ENCODE results near the gene OR2B3. TPM values are rescaled to one million over a fixed set of nuclear protein-coding genes. Genes with fewer than 3 reads are reported as not detected.
"Not testable (repeated sequence)": the region's sequence is repeated elsewhere in the genome, so short reads cannot be mapped to it uniquely, and the experiment has no call there.

Gene OR2B3
- total RNA-seq, 1 experiment from 2014 or later = not detected

- no peaks in the 10 kb centered on the region for H3K9me3 ChIP-seq (ENCODE audit: low read depth, low read length, poor library complexity, severe bottlenecking)
- intact Hi-C loops (cut with micrococcal nuclease; ENCODE audit: unreplicated experiment) = no loop called here
- no peaks in the 10 kb centered on the region for H3K36me3 ChIP-seq (ENCODE audit: insufficient read depth, low read length, poor library complexity, severe bottlenecking)
- no peak for DNase-seq (ENCODE audit: low spot score)
- ChIA-PET CTCF (no interaction called here), POLR2A (ENCODE audit: low non-redundant PET) (no interaction called here)
- peaks cover 42% of the 10 kb centered on the region for H3K27me3 ChIP-seq (replicated peaks; ENCODE audit: insufficient read depth, low read depth, low read length, poor library complexity)
- no peaks in the 10 kb centered on the region for H3K4me1 ChIP-seq (ENCODE audit: insufficient read depth, low read length, poor library complexity, severe bottlenecking)
- no peak overlapping the region for H3K27ac ChIP-seq (ENCODE audit: low read depth, low read length, poor library complexity, severe bottlenecking)
- H3K4me3 ChIP-seq (ENCODE audit: low read depth, low read length, poor library complexity, severe bottlenecking) = no peak overlapping the region
- no TSS peak for BruUV-seq (replicated peaks)
- TF ChIP-seq CTCF (conservative IDR thresholded peaks at IDR 0.05; ENCODE audit: low read depth, low read length) (no peak), EZH2 (IDR thresholded peaks at IDR 0.05; ENCODE audit: borderline replicate concordance, low read depth, low read length, poor library complexity, severe bottlenecking) (no peak)
These were observed 42.4 kb upstream of the OR2B3 start for GRCh38 chr6:29129326-29130012.

GRCh38 chr6:29114964-29115363 is 27.9 kb upstream of the OR2B3 start:
- H3K4me1 ChIP-seq (ENCODE audit: insufficient read depth, low read length, poor library complexity, severe bottlenecking); POLR2A ChIA-PET (ENCODE audit: low non-redundant PET); CTCF ChIA-PET; DNase-seq (ENCODE audit: low spot score); H3K27ac ChIP-seq (ENCODE audit: low read depth, low read length, poor library complexity, severe bottlenecking); H3K36me3 ChIP-seq (ENCODE audit: insufficient read depth, low read length, poor library complexity, severe bottlenecking); H3K9me3 ChIP-seq (ENCODE audit: low read depth, low read length, poor library complexity, severe bottlenecking); intact Hi-C loops (cut with micrococcal nuclease; ENCODE audit: unreplicated experiment); BruUV-seq (replicated peaks); H3K4me3 ChIP-seq (ENCODE audit: low read depth, low read length, poor library complexity, severe bottlenecking): not testable (repeated sequence)
- H3K27me3 ChIP-seq (replicated peaks; ENCODE audit: insufficient read depth, low read depth, low read length, poor library complexity) = peaks cover 27% of the 10 kb centered on the region

GRCh38 chr6:29112135-29112534 is 25.0 kb upstream of the OR2B3 start:
- TF ChIP-seq CTCF (conservative IDR thresholded peaks at IDR 0.05; ENCODE audit: low read depth, low read length) = no peak
- TF ChIP-seq EZH2 (IDR thresholded peaks at IDR 0.05; ENCODE audit: borderline replicate concordance, low read depth, low read length, poor library complexity, severe bottlenecking) = no peak
- intact Hi-C loops (cut with micrococcal nuclease; ENCODE audit: unreplicated experiment) = no loop called here
- DNase-seq (ENCODE audit: low spot score) = no peak
- no TSS peak for BruUV-seq (replicated peaks)
- Histone ChIP-seq H3K4me1 (ENCODE audit: insufficient read depth, low read length, poor library complexity, severe bottlenecking) (no peaks in the 10 kb centered on the region), H3K36me3 (ENCODE audit: insufficient read depth, low read length, poor library complexity, severe bottlenecking) (no peaks in the 10 kb centered on the region), H3K4me3 (ENCODE audit: low read depth, low read length, poor library complexity, severe bottlenecking) (no peak overlapping the region), H3K9me3 (ENCODE audit: low read depth, low read length, poor library complexity, severe bottlenecking) (no peaks in the 10 kb centered on the region), H3K27ac (ENCODE audit: low read depth, low read length, poor library complexity, severe bottlenecking) (no peak overlapping the region), H3K27me3 (replicated peaks; ENCODE audit: insufficient read depth, low read depth, low read length, poor library complexity) (peaks cover 38% of the 10 kb centered on the region)
- POLR2A ChIA-PET (ENCODE audit: low non-redundant PET) = no interaction called here
- CTCF ChIA-PET = no interaction called here

- ChIA-PET POLR2A (ENCODE audit: low non-redundant PET) (no interaction called here), CTCF (no interaction called here)
- Histone ChIP-seq H3K36me3 (ENCODE audit: insufficient read depth, low read length, poor library complexity, severe bottlenecking) (no peaks in the 10 kb centered on the region), H3K4me1 (ENCODE audit: insufficient read depth, low read length, poor library complexity, severe bottlenecking) (no peaks in the 10 kb centered on the region), H3K9me3 (ENCODE audit: low read depth, low read length, poor library complexity, severe bottlenecking) (no peaks in the 10 kb centered on the region), H3K27me3 (replicated peaks; ENCODE audit: insufficient read depth, low read depth, low read length, poor library complexity) (peaks cover 24% of the 10 kb centered on the region), H3K27ac (ENCODE audit: low read depth, low read length, poor library complexity, severe bottlenecking) (no peak within 1 kb of the TSS), H3K4me3 (ENCODE audit: low read depth, low read length, poor library complexity, severe bottlenecking) (no peak within 1 kb of the TSS)
- BruUV-seq (replicated peaks) = no TSS peak
- TF ChIP-seq EZH2 (IDR thresholded peaks at IDR 0.05; ENCODE audit: borderline replicate concordance, low read depth, low read length, poor library complexity, severe bottlenecking) (no peak), CTCF (conservative IDR thresholded peaks at IDR 0.05; ENCODE audit: low read depth, low read length) (no peak)
- intact Hi-C loops (cut with micrococcal nuclease; ENCODE audit: unreplicated experiment) = no loop called here
- no peak for DNase-seq (ENCODE audit: low spot score)
These were observed 20.6 kb upstream of the OR2B3 start, which contains the start of gene OR2J3 for GRCh38 chr6:29107758-29108157. TSS of gene OR2J3 (plus strand) at chr6:29108058. CDS start at chr6:29111891, 3,833 bp downstream.
